GM18502 (cell line): ENCODE data around the gene LCN1.
"Not testable (repeated sequence)": the region's sequence is repeated elsewhere in the genome, so short reads cannot be mapped to it uniquely, and the experiment has no call there.

Experiments used
- ATAC-seq: cut with Tn5 transposase; IDR thresholded peaks from one replicate; pipeline ENCODE4 v1.9.1; 2021; ENCODE audit warnings: mild to moderate bottlenecking; ENCODE audit not compliant: unreplicated experiment, poor library complexity

Gene LCN1

GRCh38 chr9:135504262-135505243 is 16.7 kb upstream of the LCN1 start:
- no peak for ATAC-seq

DNA sequence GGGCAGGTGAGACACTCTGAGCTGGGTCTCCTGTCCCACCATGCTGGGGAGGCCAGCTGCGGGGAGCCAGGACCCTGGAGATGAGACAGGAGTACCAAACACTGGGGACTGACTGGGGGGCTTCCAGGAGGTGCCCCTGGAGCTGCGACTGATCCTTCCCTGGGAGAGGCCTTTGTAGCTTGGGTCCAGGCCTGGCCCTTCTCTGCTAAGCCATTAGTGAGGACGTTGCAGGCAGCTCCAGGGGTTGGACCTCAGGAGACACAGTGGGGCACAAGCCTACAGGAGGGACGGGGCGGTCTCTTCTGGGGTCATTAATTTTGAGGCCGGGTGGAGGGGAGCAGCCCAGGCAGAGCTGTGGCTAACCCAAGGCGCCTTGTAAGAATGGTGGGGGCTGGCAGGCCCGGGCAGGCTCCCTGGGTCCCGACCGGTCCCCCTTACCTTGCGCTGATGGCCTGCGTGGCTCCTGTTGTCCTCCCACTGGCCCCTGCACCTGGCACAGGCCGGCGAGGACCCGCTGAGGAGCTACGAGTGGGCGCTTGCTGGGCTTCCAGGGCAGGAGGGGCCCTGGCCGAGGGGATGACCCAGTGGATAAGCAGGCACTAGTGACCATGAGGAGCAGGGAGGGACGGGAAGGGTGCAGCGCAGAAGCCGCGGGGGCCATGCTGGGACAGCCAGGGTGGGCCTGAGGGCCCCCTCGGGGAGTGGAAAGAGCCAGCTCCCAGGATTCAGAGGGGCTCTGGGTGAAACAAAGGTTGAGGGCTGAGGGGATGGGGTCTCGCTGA is 15.6 kb upstream of the LCN1 start:
- ATAC-seq = no peak

- ATAC-seq = no peak
Measured at GRCh38 chr9:135506327-135507103, 14.7 kb upstream of the LCN1 start.

DNA sequence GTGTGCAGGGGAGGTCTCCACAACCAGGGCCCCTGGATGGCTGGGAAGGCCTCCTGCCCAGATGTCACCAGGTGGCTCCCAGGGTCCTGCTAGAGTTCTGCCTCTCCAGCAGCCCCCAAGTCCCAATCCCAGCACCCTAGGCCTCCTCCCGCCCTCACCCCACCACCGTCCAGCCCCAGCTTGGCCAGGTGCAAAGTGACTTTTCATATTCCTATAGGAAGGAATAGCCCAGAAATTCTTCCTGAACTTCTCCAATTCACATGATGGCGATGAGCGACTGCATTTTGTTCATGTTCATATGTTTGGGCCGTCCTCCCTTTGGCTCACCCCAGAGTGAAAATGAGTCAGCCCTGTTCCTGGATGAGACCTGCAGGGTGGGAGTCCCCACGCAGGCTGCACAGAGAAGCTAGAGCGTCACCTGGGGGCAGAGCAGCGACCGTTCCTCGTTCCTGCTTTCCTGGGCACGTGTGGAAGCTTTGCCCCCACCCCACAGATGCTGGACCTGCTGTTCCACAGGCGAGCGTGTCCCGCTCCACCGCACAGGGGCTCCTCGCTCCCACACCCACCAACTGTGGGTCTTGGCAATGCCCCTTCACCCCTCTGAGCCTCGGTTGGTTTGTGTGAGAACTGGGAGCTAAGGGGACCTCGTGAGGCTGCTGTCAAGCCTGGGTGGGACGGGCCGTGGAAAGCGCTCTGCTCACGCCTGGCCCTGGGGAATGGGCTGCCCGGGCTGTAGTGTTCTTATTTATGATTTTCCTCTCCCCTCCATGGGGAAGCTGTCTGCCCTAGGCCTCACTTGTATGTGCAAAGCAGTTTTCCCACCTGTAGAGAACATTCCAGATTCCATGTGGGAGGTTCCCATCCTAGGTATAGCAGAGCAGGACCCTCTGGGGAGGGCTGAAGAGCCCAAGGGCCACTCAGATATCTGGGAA is 13.9 kb upstream of the LCN1 start:
- no peak for ATAC-seq

- no peak for ATAC-seq
Measured at GRCh38 chr9:135508211-135508820, 12.9 kb upstream of the LCN1 start.

- ATAC-seq = no peak
Measured at GRCh38 chr9:135509458-135509857, 11.8 kb upstream of the LCN1 start.

- ATAC-seq = no peak
Measured at GRCh38 chr9:135512241-135512603, 9.0 kb upstream of the LCN1 start.

- no peak for ATAC-seq
Measured at GRCh38 chr9:135512904-135513303, 8.3 kb upstream of the LCN1 start.

DNA sequence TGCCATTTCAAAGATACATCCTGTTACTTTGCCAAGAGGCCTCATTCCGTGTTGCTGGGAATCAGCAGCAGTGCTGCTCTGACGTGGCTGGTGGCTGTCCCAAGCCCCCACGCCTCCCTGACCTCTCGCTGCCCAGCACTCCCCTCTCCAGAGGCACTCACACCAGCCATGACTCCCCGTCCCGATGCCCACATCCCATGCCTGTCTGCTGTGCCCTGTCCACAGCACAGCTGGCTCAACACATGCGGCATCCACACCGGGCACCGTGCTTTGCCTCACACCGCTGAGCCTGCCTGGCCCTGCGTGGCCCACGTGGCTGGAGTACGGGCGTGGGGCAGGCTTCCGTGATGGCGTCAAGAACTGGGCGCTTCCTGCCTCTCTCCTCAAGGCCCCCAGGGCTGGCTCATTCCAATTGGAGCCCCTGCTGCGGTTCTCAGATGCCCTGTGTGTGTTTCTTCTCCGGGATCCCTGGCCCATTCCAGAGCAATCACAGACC is 7.8 kb upstream of the LCN1 start:
- no peak for ATAC-seq

DNA sequence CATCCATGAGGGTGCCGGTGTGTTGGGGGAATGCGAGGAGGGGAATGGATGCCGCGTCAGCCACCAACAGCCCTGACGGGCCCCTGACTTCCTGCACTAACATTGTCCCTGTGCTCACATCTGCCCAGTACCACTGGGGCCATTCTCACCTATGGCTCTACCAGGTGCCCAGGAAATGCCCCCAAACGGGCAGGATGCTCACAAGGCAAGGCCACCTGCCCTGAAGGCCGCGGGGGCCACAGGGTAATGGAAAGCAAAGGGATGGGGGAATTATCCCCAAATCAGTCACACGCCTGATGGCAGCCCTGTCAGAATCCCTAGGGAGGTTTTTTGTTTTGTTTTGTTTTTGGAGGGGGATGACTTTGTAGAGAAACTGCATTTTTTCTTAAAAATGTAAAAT is 7.3 kb upstream of the LCN1 start:
- not testable (repeated sequence) for ATAC-seq

DNA sequence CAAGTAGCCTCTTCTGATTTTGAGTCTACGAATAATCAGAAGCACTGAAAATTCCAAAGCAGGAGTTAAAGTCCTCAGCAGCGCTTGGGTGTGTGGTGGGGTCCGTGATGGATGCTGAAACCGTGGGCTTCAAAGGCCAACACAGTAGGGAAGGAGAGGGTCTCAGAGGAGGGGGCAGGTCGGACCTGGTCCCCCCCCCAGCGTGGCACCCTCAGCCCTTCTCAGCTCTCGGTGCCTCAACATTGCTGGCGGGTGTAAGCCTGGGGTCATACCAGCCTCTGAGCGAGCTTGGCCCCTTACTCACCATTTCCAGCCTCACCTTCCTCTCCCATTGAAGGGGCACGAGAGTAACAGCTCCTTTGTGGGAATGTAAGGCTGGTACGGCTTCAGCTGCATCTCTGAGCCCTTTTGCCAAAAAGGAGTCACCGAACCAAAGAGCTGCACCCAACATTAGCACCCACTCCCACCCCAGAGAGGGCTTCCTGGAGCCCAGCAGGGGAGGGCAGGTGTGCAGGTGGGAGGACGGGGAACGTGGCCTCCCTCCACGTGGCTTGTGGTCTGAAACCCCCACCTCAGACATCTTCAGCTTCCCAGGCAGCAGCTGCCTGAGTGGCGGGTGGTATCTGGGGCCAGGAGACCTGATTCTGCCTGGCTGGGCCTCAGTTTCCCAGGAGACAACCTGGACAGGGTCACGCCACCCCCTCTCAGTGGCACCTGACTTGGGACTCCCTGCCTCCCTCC is 6.7 kb upstream of the LCN1 start:
- no peak for ATAC-seq

- no peak for ATAC-seq
Measured at GRCh38 chr9:135515083-135515951, 5.9 kb upstream of the LCN1 start.

- no peak for ATAC-seq
Measured at GRCh38 chr9:135516132-135516860, 4.9 kb upstream of the LCN1 start.

DNA sequence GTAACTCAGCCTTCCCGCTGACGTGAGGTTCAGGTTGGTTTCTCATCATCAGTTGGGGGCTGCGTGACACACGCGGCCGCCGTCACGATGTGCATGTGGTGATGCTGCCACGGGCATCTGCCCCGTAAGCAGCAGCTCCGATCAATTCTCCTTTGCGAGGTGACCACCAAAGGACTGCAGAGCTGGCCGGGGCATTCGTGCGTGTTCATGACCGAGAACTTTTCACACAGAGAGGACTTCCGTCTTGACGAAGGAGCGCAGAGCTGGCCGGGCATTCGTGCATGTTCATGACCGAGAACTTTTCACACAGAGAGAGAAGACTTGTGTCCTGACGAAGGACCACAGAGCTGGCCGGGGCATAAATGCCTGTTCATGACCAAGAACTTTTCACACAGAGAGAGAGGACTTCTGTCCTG is 3.8 kb upstream of the LCN1 start:
- no peak for ATAC-seq

DNA sequence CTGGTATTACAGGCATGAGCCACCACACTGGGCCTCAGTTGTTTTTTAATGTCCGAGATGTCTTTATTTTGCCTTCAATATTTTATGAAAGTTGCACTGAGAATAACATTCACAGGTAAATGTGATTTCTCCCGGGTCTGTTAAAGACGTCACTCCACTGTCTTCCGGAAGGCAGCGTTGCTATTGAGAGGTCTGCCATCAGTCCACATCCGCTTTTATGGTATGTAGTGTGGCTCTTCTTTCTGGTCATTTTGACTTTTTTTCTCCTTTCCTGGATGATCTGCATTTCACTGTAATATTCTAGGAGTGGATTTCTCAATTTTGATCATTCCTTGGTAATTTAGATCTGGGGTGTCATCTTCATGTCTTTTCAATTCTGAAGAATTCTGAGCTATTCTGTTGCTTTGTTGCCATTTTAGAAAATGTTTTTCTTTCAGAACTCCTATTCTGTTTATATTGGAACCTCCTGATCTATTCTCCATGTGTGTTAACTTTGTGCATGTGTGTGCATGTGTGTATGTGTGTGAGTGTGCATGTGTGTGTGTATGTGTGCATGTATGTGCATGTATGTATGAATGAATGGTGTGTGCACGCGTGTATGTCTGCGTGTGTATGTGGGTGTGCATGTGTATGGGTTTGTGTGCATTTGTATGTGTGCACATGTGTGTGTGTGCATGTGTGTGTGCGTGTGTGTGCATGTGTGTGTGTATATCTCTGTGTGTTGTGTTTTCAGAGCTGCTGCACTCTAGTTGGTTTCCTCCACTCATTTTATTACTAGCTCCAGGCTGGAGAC is 1.9 kb upstream of the LCN1 start:
- ATAC-seq = no peak

DNA sequence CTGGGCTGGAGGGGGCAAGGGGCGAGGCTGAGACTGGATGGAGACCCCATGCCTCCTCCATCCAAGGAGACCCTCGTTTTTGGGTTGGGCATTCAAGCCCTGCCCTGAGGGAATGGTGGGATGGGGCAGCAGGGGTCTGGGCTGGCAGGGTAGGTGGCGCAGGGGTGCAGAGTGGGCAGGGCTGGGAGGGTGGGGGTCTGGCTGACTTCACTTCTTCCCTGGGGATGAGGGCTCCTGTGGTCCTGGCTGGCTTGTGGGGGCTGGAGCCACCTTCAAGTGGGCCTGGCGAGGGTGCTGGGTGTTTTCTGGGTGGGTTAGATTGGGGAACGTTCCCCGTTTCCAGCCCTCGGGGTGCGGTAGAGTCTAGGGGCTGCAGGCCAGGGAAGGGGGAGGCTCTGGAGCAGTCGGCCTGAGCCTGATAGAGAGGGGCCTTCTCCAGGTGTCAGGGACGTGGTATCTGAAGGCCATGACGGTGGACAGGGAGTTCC is 412 bp downstream of the LCN1 start:
- no peak for ATAC-seq
